Fibroblast of the conjunctiva (primary cell): ENCODE measurements around the gene EAPP.
"Not testable (repeated sequence)": the region's sequence is repeated elsewhere in the genome, so short reads cannot be mapped to it uniquely, and the experiment has no call there.

Experiments used
- DNase-seq: peaks from one replicate; pipeline ENCODE4 v3.0.0-alpha.2; 2010; ENCODE audit warnings: low read depth

Gene EAPP

DNA sequence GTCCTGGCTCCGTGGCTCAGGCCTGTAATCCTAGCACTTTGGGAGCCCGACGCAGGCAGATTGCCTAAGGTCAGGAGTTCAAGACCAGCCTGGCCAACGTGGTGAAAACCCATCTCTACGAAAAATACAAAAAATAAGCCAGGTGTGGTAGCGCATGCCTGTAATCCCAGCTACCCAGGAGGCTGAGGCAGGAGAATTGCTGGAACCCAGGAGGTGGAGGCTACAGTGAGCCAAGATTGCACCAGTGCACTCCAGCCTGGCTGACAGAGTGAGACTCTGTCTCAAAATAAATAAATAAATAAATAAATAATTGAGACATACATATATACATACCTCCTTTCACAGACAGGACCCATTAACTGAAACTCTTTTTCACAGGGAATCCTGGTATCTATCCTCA lies 1.4 kb downstream of the EAPP start:
- DNase-seq = not testable (repeated sequence)

- no peak for DNase-seq
These were observed 1.9 kb downstream of the EAPP start for GRCh38 chr14:34537677-34538009.

GRCh38 chr14:34536951-34537676 lies 2.4 kb downstream of the EAPP start:
- no peak for DNase-seq

DNA sequence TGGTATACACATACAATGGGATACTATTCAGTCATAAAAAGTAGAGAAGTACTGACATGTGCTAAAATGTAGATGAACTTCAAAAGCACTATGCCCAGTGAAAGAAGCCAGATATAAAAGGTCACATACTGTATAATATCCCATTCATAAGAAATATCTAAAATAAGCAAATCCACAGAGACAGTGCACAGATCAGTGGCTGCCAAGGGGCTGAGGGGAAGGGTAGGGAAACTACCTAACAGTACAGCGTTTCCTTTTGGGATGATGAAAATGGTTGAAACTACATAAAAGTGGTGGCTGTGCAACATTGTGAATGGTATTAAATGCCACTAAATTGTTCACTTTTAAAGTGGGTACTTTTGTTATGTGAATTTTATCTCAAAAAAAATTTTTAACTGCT lies 11.9 kb downstream of the EAPP start:
- no peak for DNase-seq

DNA sequence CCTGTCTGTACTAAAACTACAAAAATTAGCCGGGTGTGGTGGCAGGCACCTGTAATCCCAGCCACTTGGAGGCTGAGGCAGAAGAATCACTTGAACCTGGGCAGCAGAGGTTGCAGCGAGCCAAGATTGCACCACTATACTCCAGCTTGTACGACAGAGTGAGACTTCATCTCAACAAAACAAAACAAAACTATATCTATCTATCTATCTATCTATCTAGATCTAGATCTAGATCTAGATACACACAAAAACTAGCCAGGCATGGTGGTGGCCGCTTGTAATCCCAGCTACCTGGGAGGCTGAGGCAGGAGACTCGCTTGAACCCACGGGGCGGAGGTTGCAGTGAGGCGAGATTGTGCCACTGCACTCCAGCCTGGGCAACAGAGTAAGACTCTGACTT lies 15.3 kb downstream of the EAPP start:
- not testable (repeated sequence) for DNase-seq

GRCh38 chr14:34522496-34522895 lies 17.0 kb downstream of the EAPP start:
- DNase-seq = no peak

GRCh38 chr14:34521071-34521470 lies 18.4 kb downstream of the EAPP start:
- not testable (repeated sequence) for DNase-seq

DNA sequence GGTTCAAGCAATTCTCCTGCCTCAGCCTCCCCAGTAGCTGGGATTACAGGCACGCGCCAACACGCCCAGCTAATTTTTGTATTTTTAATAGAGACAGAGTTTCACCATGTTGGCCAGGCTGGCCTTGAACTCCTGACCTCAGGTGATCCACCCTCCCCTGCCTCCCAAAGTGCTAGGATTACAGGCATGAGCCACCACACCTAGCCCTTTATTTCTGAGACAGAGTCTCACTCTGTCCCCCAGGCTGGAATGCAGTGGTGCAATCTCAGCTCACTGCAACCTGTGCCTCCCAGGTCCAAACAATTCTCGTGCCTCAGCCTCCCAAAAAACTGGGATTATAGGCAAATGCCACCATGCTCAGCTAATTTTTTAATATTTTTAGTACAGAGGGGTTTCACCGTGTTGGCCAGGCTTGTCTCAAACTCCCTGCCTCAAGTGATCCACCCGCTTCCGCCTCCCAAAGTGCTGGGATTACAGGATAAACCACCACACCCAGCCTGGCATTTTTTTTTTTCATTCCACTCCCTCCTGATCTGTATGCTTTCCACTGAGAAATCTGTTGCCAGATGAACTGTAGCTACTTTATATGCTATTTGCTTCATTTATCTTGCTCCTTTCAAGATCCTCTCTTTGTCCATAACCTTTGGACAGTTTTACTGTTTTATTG lies 19.1 kb downstream of the EAPP start:
- DNase-seq = not testable (repeated sequence)

- DNase-seq = no peak
These were observed 31.6 kb downstream of the EAPP start for GRCh38 chr14:34507884-34508283.

GRCh38 chr14:34507459-34507858 lies 32.0 kb downstream of the EAPP start:
- DNase-seq = no peak

DNA sequence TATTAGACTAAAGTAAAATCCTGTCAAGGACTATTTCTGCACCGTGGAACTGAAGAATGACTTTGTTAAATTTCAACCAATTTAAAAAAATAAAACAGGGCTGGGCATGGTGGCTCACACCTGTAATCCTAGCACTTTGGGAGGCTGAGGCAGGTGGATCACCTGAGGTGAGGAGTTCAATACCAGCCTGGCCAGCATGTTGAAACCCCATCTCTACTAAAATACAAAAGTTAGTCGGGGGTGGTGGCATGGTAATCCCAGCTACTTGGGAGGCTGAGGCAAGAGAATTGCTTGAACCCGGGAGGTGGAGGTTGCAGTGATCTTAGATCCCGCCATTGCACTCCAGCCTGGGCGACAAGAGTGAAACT lies 34.4 kb downstream of the EAPP start:
- not testable (repeated sequence) for DNase-seq

GRCh38 chr14:34504027-34504426 lies 35.5 kb downstream of the EAPP start:
- DNase-seq = not testable (repeated sequence)

GRCh38 chr14:34502545-34503225 lies 36.8 kb downstream of the EAPP start:
- DNase-seq = no peak

DNA sequence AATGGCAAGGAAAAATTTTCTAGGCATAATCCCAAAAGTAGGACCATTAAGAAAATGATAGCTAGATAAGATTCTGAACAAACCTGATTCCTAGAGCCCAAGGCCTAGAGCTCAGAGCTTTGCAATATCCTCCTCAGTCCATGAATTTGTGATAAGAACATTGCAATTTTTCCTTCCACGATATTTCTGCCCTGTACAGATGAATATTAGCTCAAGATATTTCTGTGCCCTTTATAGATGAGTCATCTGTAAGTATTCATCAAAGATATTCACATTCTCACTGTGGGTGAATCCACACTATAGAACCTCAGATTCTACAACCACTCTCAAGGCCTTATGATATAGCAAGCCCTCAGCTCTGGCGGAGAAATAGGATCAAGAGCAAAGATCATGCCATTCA lies 37.5 kb downstream of the EAPP start:
- no peak for DNase-seq

- no peak for DNase-seq
These were observed 38.4 kb downstream of the EAPP start for GRCh38 chr14:34501004-34501580.

DNA sequence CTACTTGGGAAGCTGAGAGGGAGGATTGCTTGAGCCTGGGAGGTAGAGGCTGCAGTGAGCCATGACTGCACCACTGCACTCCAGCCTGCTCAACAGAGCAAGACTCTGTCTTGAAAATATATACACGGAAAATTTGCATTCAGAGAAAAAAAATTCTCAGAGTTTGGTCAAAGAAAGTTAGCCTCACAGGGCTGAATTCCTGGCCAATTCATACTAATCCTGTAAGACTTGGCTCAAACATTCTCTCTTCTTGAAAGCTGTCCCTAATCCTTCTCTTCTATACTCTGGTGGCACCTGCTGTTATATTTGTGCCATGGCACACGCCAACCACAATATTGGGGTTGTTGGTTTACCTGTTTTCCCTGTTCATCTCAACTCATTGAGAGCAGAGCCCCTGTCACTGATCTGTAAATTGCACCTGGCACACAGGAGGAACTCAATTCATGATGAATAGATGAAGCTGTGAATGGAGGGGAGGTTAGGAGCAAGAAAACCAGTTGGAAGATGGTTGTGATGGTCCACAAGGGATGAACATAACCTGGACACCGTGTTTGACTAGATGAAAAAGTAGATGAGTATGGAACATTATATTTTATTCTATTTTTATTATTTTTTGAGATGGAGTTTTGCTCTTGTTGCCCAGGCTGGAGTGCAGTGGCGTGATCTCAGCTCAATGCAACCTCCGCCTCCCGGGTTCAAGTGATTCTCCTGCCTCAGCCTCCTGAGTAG lies 40.7 kb downstream of the EAPP start:
- DNase-seq = no peak

DNA sequence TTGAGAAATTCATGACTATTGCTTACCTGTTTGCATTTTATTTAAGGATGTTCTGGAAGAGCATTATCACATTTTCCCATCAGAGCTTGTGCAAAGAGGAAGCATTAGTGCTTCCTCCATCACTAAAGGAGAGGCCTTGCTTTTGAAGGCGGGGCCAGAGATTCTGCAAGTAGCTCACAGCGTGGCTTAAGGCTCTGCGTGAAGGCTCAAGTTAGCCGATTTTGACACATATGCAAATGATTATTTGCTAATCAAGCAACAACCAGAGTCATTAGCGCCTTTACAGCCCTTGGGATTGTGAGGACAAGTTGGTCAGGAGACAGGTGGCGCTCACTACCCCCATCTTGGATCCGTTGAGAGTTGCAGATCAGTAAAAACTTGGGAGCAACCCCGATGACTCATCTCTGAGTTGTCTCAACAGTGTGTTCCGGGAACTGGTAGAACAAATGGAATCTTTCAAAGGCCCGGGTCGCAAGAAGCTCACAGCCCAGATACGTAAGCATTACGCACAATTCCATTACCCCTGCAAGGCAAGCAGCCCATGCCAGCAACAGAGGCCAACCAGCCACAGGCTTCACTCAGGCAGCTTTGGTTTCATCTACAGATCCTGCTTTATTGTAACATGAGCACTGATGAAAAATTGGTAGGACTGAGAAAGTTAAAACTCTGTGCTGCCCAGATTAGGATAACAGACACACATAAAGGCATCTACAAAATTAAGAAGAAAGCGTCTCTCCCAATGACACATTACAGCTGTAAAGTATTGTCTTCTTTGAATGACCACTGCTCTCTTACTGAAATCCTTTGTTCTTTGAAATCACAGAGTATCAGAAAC lies 42.6 kb downstream of the EAPP start:
- peak; percentile 99 for DNase-seq

GRCh38 chr14:34496007-34496678 lies 43.4 kb downstream of the EAPP start:
- no peak for DNase-seq

DNA sequence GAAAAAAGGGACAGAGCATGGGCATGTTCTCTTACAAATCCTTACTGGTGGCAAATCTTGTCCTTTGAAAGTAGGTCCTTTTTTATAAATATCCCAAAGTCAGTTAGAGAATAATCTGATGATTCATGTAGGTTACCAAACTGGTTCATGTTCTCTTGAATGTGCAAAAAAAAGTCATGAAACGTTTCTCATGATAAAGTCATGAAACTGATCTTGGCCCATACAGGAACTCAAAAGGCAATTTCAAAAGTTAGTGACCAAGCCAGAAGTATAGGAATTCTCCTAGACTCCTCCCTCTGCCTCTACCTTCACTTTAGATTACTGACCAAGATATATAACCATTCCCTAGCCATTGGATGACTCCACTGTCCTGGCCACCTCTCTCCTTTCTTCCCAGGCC lies 50.2 kb downstream of the EAPP start:
- DNase-seq = no peak

GRCh38 chr14:34488528-34488927 lies 51.0 kb downstream of the EAPP start:
- no peak for DNase-seq

DNA sequence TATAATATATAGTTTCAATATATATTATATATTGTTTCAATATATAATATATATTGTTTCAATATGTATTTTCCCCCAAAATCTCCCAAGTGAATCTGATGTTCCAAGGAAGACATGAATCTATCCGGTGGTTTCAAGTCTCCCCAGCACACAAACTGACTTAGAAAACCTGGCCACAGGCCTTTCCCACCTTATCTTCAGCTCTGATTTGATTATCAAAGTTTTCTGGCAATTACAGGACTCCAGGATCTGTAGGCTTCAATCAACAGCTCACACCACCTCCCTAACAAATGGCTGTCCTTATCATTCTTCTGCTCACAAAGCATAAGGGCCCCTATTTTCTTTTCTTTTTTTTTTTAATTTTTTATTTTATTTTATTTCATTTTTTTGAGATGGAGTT lies 54.8 kb downstream of the EAPP start:
- DNase-seq = no peak
